HT-29 (cell line): Measurements from ENCODE around the gene CASP6. TPM values are rescaled to one million over a fixed set of nuclear protein-coding genes. Genes with fewer than 3 reads are reported as not detected.

Experiments used
- DNase-seq: peaks from one replicate; pipeline ENCODE4 v3.0.0-alpha.2; 2015; ENCODE audit warnings: low spot score
- small RNA-seq: library from RNA; depleted of rRNA; stranded (forward); fragments of <200 nt; gene quantifications from one replicate; pipeline ENCODE3, GENCODE V24; 2014
- total RNA-seq: library from RNA; depleted of rRNA; stranded (reverse); fragments of >200 nt; shearing (Covaris generic); gene quantifications from 2 replicates; pipeline ENCODE4 v1.2.3, GENCODE V29; 2014; rRNA removed

Gene CASP6
- total RNA-seq, 1 experiment from 2014 or later: 21.7 TPM

DNA sequence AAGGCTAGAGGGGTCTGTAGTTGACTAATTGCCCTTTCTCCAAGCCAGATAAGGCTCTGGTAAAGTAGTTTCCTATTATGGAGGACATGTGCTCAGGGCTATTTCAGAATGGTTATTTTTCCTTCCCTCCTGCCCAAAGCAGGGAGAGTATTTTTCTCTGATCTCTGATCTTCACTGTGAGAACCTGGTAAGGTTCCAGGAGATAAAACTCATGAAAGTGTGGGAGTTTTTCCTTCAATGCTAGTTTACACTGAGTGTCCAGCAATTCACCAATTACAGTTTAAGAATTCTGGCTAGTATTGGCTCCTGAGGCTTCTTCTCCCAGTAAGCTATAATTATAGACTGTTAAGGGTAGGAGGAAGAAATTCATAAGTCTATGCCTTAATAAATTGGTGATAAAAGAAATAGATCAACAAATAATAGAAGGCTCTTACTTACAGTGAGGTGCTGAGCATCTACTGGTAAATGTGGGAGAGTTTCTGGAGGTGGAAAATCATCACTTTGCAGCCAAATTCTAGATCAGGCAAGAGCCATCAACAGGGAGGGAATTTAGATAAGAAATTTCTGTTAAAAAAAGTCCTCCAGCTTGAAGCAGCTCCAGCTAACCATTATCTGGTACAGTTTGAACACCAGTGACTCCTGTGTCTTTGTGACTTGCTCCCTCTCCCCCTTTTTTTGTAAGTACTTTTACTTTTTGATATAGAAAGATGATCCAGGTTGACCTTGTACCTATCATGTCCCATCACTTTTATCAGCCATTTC, 30.9 kb downstream of the CASP6 start:
- DNase-seq: no peak

GRCh38 chr4:109671350-109671749, 31.9 kb downstream of the CASP6 start:
- no peak for DNase-seq

- DNase-seq: no peak
Observed at GRCh38 chr4:109665783-109666485, 37.3 kb downstream of the CASP6 start.

- no peak for DNase-seq
Observed at GRCh38 chr4:109662771-109663170, 40.5 kb downstream of the CASP6 start.

DNA sequence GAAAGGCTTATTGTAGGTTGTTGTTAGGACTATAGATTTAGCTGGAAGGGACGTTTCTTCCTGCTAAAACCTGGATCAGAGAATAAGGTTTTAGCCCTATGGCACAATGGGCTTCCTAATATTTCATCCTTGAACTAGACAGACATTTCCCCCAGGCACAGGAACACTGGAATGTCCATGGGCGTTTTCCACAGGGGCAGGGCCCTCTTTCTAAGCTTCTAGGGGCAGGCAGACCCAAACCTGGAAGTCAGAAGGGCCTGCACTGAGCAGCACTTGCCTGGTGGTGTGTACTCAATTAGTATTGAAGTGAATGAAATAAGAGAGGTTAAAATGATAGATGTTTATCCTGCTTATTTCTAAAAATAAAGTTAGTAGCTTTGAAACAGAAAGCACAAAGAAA, 41.1 kb downstream of the CASP6 start:
- no peak for DNase-seq

DNA sequence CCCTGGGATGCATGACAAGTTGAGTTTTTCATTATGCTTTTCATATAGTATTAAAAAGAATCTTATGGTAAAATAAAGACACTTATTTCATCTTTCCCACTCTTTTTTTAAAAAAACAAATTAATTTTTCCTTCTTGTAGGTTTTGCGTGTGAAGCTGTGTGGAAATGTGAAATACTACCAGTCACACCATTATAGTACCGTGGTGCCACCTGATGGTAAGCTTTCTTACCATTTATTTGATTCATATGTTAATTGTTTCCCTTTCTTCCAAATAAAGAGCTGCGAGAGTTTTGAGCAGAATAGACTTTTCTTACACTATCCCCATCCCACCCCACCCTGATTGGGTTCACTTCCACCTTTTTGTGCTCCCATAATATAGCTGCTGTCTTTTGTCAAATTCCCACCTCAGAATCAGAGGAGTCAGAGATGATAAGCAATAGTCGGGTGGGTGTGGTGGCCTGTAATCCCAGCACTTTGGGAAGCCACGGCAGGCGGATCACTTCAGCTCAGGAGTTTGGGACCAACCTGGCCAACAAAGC, 44.3 kb downstream of the CASP6 start:
- peak; percentile 13 for DNase-seq

GRCh38 chr4:109657854-109658418, 45.3 kb downstream of the CASP6 start:
- DNase-seq: no peak

DNA sequence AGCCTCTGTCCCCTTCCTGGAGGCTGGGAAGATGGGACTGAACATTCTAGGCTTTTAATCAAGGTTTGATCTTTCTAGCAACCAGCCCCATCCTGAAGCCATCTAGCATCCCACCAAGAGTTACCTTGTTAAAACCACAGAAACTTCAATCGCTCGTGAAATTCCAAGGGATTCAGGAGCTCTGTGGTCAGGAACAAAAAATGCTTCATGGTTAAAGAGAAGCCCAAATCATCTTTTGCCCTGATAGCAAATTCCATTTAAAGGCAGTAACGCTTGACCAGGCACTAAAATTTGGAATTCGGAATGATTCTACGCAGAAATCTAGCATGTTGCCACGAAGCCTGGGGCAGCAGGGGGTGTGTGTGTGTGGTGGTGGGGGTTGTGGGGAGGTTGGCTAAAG, 47.8 kb downstream of the CASP6 start:
- no peak for DNase-seq

DNA sequence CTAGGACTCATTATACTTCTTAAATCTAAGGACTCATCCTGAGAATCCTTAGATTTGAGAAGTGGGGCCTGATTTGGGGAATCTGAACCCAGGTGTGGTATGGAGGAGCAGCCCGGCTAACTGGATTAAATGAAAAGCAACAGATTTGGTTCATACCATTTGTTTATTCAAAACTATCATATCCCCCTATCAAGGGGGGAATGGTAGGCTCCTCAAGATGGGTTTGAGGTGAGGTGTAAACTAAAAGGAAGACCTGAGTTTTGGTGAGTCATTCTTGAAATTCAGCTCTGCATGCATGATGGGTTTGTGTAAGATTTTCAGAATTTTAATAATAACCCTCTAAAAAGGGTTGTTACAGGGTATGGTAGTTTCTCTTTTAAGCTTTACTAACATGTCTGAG, 53.4 kb downstream of the CASP6 start:
- DNase-seq: no peak

DNA sequence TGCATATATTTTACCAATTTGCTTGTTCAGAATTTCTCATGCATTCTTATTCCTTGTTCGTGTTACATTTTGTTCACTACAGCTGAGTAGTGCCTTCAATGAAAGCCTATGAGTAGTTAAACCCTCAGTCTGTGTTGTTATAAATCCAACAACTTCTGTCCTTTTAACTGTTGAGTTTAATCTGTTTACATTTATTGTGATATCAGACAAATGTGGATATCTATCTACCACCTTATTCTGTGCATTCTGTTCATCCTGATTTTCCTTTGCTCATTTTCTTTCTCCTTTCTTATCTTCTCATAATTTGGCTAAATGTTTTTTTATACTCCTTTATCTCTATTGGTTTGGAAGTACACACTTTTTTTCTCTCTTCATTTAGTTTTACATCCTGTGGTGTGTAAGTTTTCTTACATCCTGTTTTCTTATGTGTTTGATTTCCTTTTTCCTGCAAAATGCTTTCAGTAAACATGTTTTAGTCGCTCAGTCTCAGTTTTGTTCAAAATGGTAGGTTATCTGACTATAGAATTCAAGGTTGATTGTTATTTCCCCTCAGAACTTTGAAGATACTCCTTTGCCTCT, 54.2 kb downstream of the CASP6 start:
- no peak for DNase-seq

DNA sequence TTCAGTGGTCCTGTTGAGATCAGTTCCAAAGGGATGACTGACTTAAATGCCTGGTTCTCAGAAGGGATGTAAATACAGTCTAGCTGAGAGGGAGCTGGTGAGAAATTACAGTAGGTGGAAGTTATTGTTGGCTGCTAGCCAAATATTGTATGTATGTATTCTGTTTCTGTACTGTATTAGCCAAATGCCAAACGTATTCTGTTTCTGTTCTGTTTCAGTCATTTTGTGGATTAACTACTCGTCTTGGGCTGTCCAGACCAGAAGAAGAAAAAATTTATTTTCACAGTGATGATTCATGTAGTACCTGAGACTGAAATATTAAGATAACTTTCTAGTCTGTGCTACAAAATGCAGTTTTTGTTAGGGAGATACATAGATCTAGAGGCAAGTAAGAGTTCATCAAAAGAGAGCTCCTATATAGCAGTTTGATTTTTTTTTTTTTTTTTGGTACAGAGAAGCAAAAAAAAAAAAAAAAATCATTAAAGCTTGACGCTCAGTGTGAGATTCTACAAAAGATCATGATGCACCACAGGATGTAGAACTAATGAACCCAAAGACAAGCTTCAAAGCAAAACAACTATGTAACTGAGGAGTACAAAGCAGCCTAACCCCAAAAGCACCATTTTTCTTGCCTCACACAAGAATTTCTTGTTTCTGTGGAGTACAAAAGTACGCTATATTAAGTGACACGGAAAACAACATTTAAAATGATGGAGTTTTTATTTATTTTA, 54.8 kb downstream of the CASP6 start:
- no peak for DNase-seq

- DNase-seq: no peak
Observed at GRCh38 chr4:109645874-109646710, 57.2 kb downstream of the CASP6 start.

DNA sequence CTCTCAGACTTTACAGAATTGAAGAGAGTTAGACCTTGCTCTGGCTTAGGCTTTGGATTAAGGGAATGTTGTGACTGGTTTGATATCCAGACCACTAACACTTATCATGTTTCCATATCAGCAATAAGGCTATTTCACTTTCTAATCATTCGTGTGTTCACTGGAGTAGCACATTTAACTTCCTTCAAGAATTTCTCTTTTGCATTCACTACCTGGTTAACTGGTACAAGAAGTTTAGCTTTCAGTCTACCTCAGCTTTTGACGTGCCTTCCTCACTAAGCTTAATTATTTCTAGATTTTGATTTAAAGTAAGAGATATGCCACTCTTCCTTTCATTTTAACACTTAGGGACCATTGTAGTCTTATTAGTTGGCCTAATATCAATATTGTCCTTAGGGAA, 62.6 kb downstream of the CASP6 start:
- no peak for DNase-seq

Small RNA genes within 50 kb of the gene (small RNA-seq; reads per million reads assigned to genes)
- not detected for gene HIGD1AP14

Other genes with a start within 250 kb of the CASP6 start
- 2.2 and 4.2 TPM in 2 replicates for gene MCUB, start 143.2 kb downstream of the CASP6 start, total RNA-seq
- gene PLA2G12A, start 26.6 kb upstream of the CASP6 start, total RNA-seq: 30.7 and 33.1 TPM in 2 replicates
- gene CFI, start 98.6 kb upstream of the CASP6 start, total RNA-seq: 0.20 TPM in 1 of 2 replicates, not detected in the other
- 8.5 and 9.8 TPM in 2 replicates for gene GAR1, start 112.3 kb upstream of the CASP6 start, total RNA-seq
- gene RRH, start 124.5 kb upstream of the CASP6 start, total RNA-seq: not detected in 2 replicates
- 0.03 TPM in 1 of 2 replicates, not detected in the other for gene LRIT3, start 144.7 kb upstream of the CASP6 start, total RNA-seq
- 0.68 and 1.0 TPM in 2 replicates for gene EGF, start 209.4 kb upstream of the CASP6 start, total RNA-seq